Spleen (tissue), 11 donors: ENCODE measurements around the gene MOGAT1. TPM values are rescaled to one million over a fixed set of nuclear protein-coding genes. Genes with fewer than 3 reads are reported as not detected.

Experiments
- DNase-seq: peaks from one replicate; pipeline ENCODE4 v3.0.0-alpha.2; 2020
- H3K27ac ChIP-seq, 8 donors: fragments of 200-600 bp; sonication (generic) in 7 of 8; 1 replicate in 4 of 8; 2 replicates in 4 of 8; pipeline versions ENCODE4 v1.5.0 to v1.8.0; 2016 to 2021; ENCODE audit warnings: inconsistent platforms in 4 of 8, mild to moderate bottlenecking in 4 of 8, moderate library complexity in 1 of 8
- H3K27me3 ChIP-seq, 7 donors: fragments of 200-600 bp; sonication (generic) in 6 of 7; replicated peaks in 1 of 7; 1 replicate in 4 of 7; 2 replicates in 3 of 7; pipeline versions ENCODE4 v1.5.0 to v1.8.0; 2016 to 2021; ENCODE audit warnings: inconsistent platforms in 3 of 7, mild to moderate bottlenecking in 1 of 7
- H3K36me3 ChIP-seq, 6 donors: fragments of 200-600 bp; sonication (generic) in 5 of 6; 1 replicate in 4 of 6; 2 replicates in 2 of 6; pipeline versions ENCODE4 v1.5.0 to v1.8.0; 2016 to 2021; ENCODE audit warnings: inconsistent platforms in 2 of 6
- H3K4me1 ChIP-seq, 6 donors: fragments of 200-600 bp; sonication (generic) in 5 of 6; 1 replicate in 3 of 6; 2 replicates in 3 of 6; pipeline versions ENCODE4 v1.5.0 to v1.8.0; 2016 to 2021; ENCODE audit warnings: inconsistent platforms in 3 of 6
- H3K4me3 ChIP-seq, 8 donors: fragments of 200-600 bp; sonication (generic) in 7 of 8; 1 replicate in 4 of 8; 2 replicates in 4 of 8; pipeline versions ENCODE4 v1.5.0 to v1.8.0; 2016 to 2021; ENCODE audit warnings: inconsistent platforms in 4 of 8, mild to moderate bottlenecking in 4 of 8, moderate library complexity in 2 of 8
- H3K9me3 ChIP-seq, 8 donors: fragments of 200-600 bp; sonication (generic) in 7 of 8; 1 replicate in 4 of 8; 2 replicates in 4 of 8; pipeline versions ENCODE4 v1.5.0 to v1.8.0; 2016 to 2021; ENCODE audit warnings: inconsistent platforms in 4 of 8
- CTCF ChIP-seq, 11 experiments: fragments of 200-600 bp in 7 of 11; fragments of 450-650 bp in 4 of 11; sonication (generic) in 4 of 11; IDR thresholded peaks in 8 of 11; conservative IDR thresholded peaks in 3 of 11; 1 replicate in 7 of 11; 2 replicates in 4 of 11; pipeline versions ENCODE4 v1.4.0 to v1.8.0; 2016 to 2021; ENCODE audit warnings: antibody characterized with exemption in 11 of 11, inconsistent platforms in 4 of 11, mild to moderate bottlenecking in 1 of 11
- POLR2A ChIP-seq, 3 donors: fragments of 450-650 bp; IDR thresholded peaks; one replicate each; pipeline ENCODE4 v1.5.1; 2017; ENCODE audit warnings: antibody characterized with exemption in 3 of 3, mild to moderate bottlenecking in 1 of 3
- POLR2AphosphoS5 ChIP-seq, 3 donors: sonication (generic); formaldehyde crosslinking; IDR thresholded peaks; one replicate each; pipeline ENCODE4 v1.5.1; 2017; ENCODE audit warnings: antibody characterized with exemption in 3 of 3
- WGBS, 5 donors: extraction: QIAGEN DNeasy Blood & Tissue Kit in 3 of 5; methylation state at CpG; one replicate each; pipeline versions ENCODE4 v1.1.5 to v1.1.7; 2013 to 2018; 5-methylcytosine and 5-hydroxymethylcytosine counted together
- intact Hi-C: fragments of 100-400 bp; cut with DNase I; formaldehyde crosslinking; loops from one replicate; pipeline ENCODE4 v1.15.0; 2023; ENCODE audit warnings: low total_unique reads
- polyA plus RNA-seq, 3 donors: library from polyadenylated mRNA; stranded (reverse); fragments of 200-250 nt; gene quantifications; one replicate each; pipeline ENCODE4 v1.2.1, GENCODE V29; 2013
- total RNA-seq, 7 donors: library from RNA; depleted of rRNA in 3 of 7; stranded (reverse); fragments of >200 nt in 3 of 7; fragmentation: NEBNext Ultra II Directional in 4 of 7; extraction: Animal tissue kit (Norgen Biotek cat#: 25700) in 4 of 7; gene quantifications; one replicate each; pipeline versions ENCODE4 v1.1.0 to v1.2.1, GENCODE V29; 2016 to 2021
- donor health status: healthy with polysubstance abuse.
- donor health status: DM: no; HTN: no; CAD: no; lungs with moderate emphysema.
- donor health status: DM: no; HTN: no; CAD: no.
- donor health status: Bipolar disorder and iron deficiency.
- donor health status: healthy.
- donor health status: DM: no; HTN: no; CAD: no.
- donor health status: DM: yes; HTN: yes; CAD: no.

Gene MOGAT1
- total and polyA plus RNA-seq, 10 donors = 0.06 TPM; not detected in 9

DNA sequence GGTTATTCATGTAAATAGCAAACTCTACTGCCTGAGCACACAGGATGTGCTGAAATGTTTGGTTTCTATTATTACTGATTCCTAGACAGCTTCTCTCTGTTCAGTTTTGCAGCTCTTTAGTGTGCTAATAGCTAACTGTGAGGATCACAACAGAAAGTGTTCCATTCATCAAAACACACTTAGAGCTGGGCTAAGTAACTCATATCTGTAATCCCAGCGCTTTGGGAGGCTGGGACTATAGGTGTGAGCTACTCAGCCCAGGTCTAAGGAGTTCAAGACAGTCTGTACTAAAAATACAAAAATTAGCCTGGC is 63.2 kb downstream of the MOGAT1 start:
- TF ChIP-seq POLR2A (IDR thresholded peaks at IDR 0.05) (no peak), POLR2AphosphoS5 (IDR thresholded peaks at IDR 0.05) (no peak), CTCF (IDR thresholded peaks at IDR 0.05 in 8 of 11, conservative IDR thresholded peaks at IDR 0.05 in 3 of 11) (no peak)
- DNase-seq = no peak
- Histone ChIP-seq H3K27ac (no peak overlapping the region), H3K27me3 (peaks cover 0 to 6% (median 0%) of the 10 kb centered on the region in 7 donors), H3K4me1 (peaks cover 0 to 7% (median 0%) of the 10 kb centered on the region in 6 donors), H3K36me3 (no peaks in the 10 kb centered on the region), H3K4me3 (no peak overlapping the region), H3K9me3 (no peaks in the 10 kb centered on the region)
- intact Hi-C loops = no loop called here
- 82 to 89% (median 88%) methylated on average over 1 of the region's 1 CpG for WGBS, 5 donors

DNA sequence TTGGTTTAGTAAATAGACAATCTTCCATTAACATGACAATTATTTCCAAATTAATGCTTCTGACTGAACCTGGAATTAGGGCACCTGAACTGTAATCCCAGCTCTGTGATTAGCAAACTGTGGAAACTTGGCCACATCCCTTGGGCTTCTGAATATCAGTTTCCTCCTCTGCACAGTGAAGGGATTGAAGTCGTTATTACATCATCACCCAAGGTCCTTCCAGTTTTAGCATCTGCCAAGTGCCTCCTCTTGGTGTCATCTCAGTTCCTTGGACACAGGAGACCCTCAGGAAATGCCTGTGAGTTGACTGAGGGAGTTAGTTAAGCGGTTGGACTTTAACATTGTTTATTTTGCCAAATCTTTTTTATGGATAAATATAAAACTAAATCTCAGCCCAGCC is 64.8 kb downstream of the MOGAT1 start:
- no peaks in the 10 kb centered on the region for H3K9me3 ChIP-seq
- no peak overlapping the region for H3K27ac ChIP-seq
- peaks cover 0 to 6% (median 0%) of the 10 kb centered on the region in 7 donors for H3K27me3 ChIP-seq
- WGBS, 5 donors = 39 to 56% (median 40%) methylated on average over 2 of the region's 2 CpGs
- no peaks in the 10 kb centered on the region for H3K36me3 ChIP-seq
- H3K4me3 ChIP-seq = no peak overlapping the region
- no peaks in the 10 kb centered on the region for H3K4me1 ChIP-seq
- DNase-seq = no peak
- TF ChIP-seq POLR2A (IDR thresholded peaks at IDR 0.05) = no peak
- no peak for TF ChIP-seq CTCF (IDR thresholded peaks at IDR 0.05 in 8 of 11, conservative IDR thresholded peaks at IDR 0.05 in 3 of 11)
- TF ChIP-seq POLR2AphosphoS5 (IDR thresholded peaks at IDR 0.05) = no peak
- intact Hi-C loops = no loop called here

DNA sequence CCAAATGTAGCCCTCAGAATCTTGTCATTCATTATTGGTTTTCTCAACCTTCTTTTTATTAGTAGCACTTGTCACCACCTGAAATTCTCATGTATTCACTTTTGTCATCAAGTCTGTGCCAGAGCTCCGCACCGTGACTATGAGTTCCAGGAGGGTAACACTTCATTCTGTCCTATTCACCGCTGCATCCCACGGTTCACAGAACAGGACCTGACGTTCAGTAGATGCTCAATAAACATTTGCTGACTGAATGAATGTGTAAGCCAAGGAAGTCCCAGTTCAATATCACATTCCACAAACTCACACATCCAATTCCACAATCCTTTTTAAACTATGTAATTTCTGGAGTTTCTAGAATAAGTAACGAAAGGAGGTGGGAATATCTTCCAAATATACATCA is 65.5 kb downstream of the MOGAT1 start:
- no peak overlapping the region for H3K27ac ChIP-seq
- TF ChIP-seq POLR2AphosphoS5 (IDR thresholded peaks at IDR 0.05) (no peak), POLR2A (IDR thresholded peaks at IDR 0.05) (no peak), CTCF (IDR thresholded peaks at IDR 0.05 in 8 of 11, conservative IDR thresholded peaks at IDR 0.05 in 3 of 11) (no peak)

DNA sequence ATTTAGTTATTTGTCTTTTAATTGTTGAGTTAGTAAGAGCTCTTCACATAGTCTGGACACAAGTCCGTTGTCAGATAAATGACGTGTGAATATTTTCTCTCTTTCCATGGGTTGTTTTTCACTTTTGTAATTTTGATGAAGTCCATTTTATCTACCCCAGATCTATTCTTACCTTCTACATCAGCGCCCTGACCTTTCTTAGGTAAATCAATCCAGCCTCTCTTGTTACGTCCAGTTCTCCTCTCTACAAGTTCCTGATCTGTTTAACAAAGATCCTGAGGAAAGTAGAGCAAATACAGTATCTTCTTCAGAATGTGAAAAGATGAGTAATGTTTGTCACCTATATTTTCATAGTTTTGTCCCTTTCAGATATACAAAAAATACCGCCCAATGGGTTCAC is 66.9 kb downstream of the MOGAT1 start:
- Histone ChIP-seq H3K27ac (no peak overlapping the region), H3K4me1 (peaks cover 0 to 4% (median 0%) of the 10 kb centered on the region in 6 donors), H3K4me3 (no peak overlapping the region), H3K27me3 (peaks cover 0 to 9% (median 0%) of the 10 kb centered on the region in 7 donors), H3K36me3 (no peaks in the 10 kb centered on the region), H3K9me3 (no peaks in the 10 kb centered on the region)
- intact Hi-C loops = no loop called here
- no peak for TF ChIP-seq POLR2A (IDR thresholded peaks at IDR 0.05)
- no peak for TF ChIP-seq CTCF (IDR thresholded peaks at IDR 0.05 in 8 of 11, conservative IDR thresholded peaks at IDR 0.05 in 3 of 11)
- TF ChIP-seq POLR2AphosphoS5 (IDR thresholded peaks at IDR 0.05) = no peak
- DNase-seq = no peak
- 90 to 97% (median 96%) methylated on average over 5 of the region's 5 CpGs for WGBS, 5 donors

More for the DNA sequence above, 65.5 kb downstream of the MOGAT1 start:
- intact Hi-C loops = no loop called here
- H3K4me3 ChIP-seq = no peak overlapping the region
- H3K27me3 ChIP-seq = peaks cover 0 to 6% (median 0%) of the 10 kb centered on the region in 7 donors
- DNase-seq = no peak
- WGBS, 5 donors = 78 to 90% (median 84%) methylated on average over 6 of the region's 6 CpGs
- no peaks in the 10 kb centered on the region for H3K36me3 ChIP-seq
- H3K4me1 ChIP-seq = no peaks in the 10 kb centered on the region
- no peaks in the 10 kb centered on the region for H3K9me3 ChIP-seq
